Thyroid gland (tissue), 4 donors: ENCODE results near the gene ERG.

ENCODE experiments used
- CTCF ChIP-seq, 6 experiments: fragments of 200-600 bp in 3 of 6; fragments of 450-650 bp in 3 of 6; sonication (generic) in 3 of 6; IDR thresholded peaks; one replicate each; pipeline ENCODE4 v1.5.1; 2016 to 2019; ENCODE audit warnings: antibody characterized with exemption in 6 of 6, mild to moderate bottlenecking in 2 of 6, inconsistent platforms in 1 of 6, moderate library complexity in 1 of 6
- POLR2A ChIP-seq, 2 donors: fragments of 450-650 bp; IDR thresholded peaks; one replicate each; pipeline ENCODE4 v1.6.1; 2017; ENCODE audit warnings: antibody characterized with exemption in 2 of 2, mild to moderate bottlenecking in 2 of 2, moderate library complexity in 1 of 2

DNA sequence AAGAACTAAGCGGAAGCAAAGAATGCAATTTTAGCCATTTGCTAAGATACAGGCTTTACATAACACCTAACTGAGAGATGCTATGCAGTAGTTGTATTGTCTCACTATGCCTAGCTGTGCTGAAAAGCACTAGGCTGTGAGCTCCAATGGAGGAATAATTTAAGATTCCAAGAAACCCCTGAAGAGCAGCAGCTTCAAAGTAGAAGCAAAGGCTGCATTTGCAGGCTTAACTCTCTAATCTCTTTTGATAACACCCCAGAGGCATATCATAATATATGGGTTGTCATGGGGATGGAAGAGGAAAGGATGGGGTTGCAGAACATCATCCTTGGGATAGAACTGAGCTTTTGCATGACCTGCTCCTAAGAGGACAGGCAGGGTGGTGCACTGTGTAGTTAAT, 102.0 kb downstream of the ERG start:
- TF ChIP-seq CTCF (IDR thresholded peaks at IDR 0.05) (no peak), POLR2A (IDR thresholded peaks at IDR 0.05) (no peak)
